IMR-90 (cell line): ENCODE data around the gene GJB4. TPM values are rescaled to one million over a fixed set of nuclear protein-coding genes. Genes with fewer than 3 reads are reported as not detected.
"Not testable (repeated sequence)": the region's sequence is repeated elsewhere in the genome, so short reads cannot be mapped to it uniquely, and the experiment has no call there.

Source experiments
- ATAC-seq: fragments of 200-7000 bp; cut with Tn5 transposase; 2 replicates; pipeline ENCODE4 v1.9.1; 2020; ENCODE audit warnings: low read depth, mild to moderate bottlenecking, moderate library complexity
- BruUV-seq: library from RNA; stranded (reverse); fragments of 400-500 nt; replicated peaks from 2 replicates; lab custom pipeline; 2021; lab: Mats Ljungman, UMichigan
- CTCF ChIA-PET: fragments of 300-600 bp; formaldehyde crosslinking; extraction: SDS; loops from one replicate; lab custom pipeline; 2021; ENCODE audit warnings: antibody characterized with exemption; lab: Yijun Ruan, JAX
- POLR2A ChIA-PET: fragments of 300-600 bp; sonication (Branson Sonifier 250); formaldehyde crosslinking; loops from one replicate; lab custom pipeline; 2022; ENCODE audit warnings: antibody characterized with exemption; ENCODE audit not compliant: unreplicated experiment; lab: Charles Lee
- DNase-seq: peaks from one replicate; pipeline ENCODE4 v3.0.0; 2013
- H2AFZ ChIP-seq: replicated peaks from 2 replicates; pipeline ENCODE3; 2013; ENCODE audit warnings: low read length, mild to moderate bottlenecking; ENCODE audit not compliant: poor library complexity
- H2AK5ac ChIP-seq: 2 replicates; pipeline ENCODE4 v1.6.1; 2013; ENCODE audit warnings: low read depth, low read length, inconsistent platforms
- H2AK9ac ChIP-seq: replicated peaks from 2 replicates; pipeline ENCODE3; 2013; ENCODE audit warnings: mild to moderate bottlenecking, low read depth, low read length, moderate library complexity; ENCODE audit not compliant: poor library complexity
- H2BK120ac ChIP-seq: 2 replicates; pipeline ENCODE4 v1.6.1; 2013; ENCODE audit warnings: low read depth, low read length, inconsistent platforms
- H2BK15ac ChIP-seq: 3 replicates; pipeline ENCODE4 v1.6.1; 2013; ENCODE audit warnings: low read depth, low read length, inconsistent platforms
- H2BK20ac ChIP-seq: 2 replicates; pipeline ENCODE4 v1.6.1; 2013; ENCODE audit warnings: low read depth, mild to moderate bottlenecking, inconsistent platforms, low read length, moderate library complexity
- H2BK5ac ChIP-seq: 2 replicates; pipeline ENCODE4 v1.6.1; 2013; ENCODE audit warnings: mild to moderate bottlenecking, low read depth, low read length, inconsistent platforms; ENCODE audit not compliant: poor library complexity, severe bottlenecking
- H3K14ac ChIP-seq: replicated peaks from 2 replicates; pipeline ENCODE4 v1.6.1; 2013; ENCODE audit warnings: low read depth, low read length, inconsistent platforms
- H3K18ac ChIP-seq: 2 replicates; pipeline ENCODE4 v1.6.1; 2013; ENCODE audit warnings: low read depth, low read length, control low read depth
- H3K23ac ChIP-seq: 2 replicates; pipeline ENCODE4 v1.6.1; 2013; ENCODE audit warnings: low read depth, low read length, inconsistent platforms
- H3K27ac ChIP-seq: 2 replicates; pipeline ENCODE4 v1.5.1; 2013; ENCODE audit warnings: mild to moderate bottlenecking, control low read depth, low read length; ENCODE audit not compliant: insufficient read depth
- H3K27me3 ChIP-seq: 2 replicates; pipeline ENCODE4 v1.6.1; 2013; ENCODE audit warnings: low read length; ENCODE audit not compliant: control insufficient read depth, insufficient read depth
- H3K36me3 ChIP-seq: 2 replicates; pipeline ENCODE4 v1.6.1; 2013; ENCODE audit warnings: low read length, mixed read lengths; ENCODE audit not compliant: control insufficient read depth, insufficient read depth
- H3K4ac ChIP-seq: 2 replicates; pipeline ENCODE4 v1.6.1; 2013; ENCODE audit warnings: low read depth, low read length, inconsistent platforms
- H3K4me1 ChIP-seq: 2 replicates; pipeline ENCODE4 v1.6.1; 2013; ENCODE audit warnings: low read length, mixed read lengths; ENCODE audit not compliant: control insufficient read depth, insufficient read depth
- H3K4me2 ChIP-seq: 2 replicates; pipeline ENCODE4 v1.6.1; 2013; ENCODE audit warnings: low read depth, mild to moderate bottlenecking, control low read depth, low read length, moderate library complexity
- H3K4me3 ChIP-seq: 2 replicates; pipeline ENCODE4 v1.5.1; 2013; ENCODE audit warnings: low read depth, mild to moderate bottlenecking, control low read depth, low read length, moderate library complexity; ENCODE audit not compliant: insufficient read depth
- H3K56ac ChIP-seq: 2 replicates; pipeline ENCODE4 v1.6.1; 2013; ENCODE audit warnings: low read length, inconsistent platforms; ENCODE audit not compliant: insufficient read depth; ENCODE audit errors: extremely low read depth
- H3K79me1 ChIP-seq, 2 experiments: 2 replicates each; pipeline ENCODE4 v1.6.1; 2013; ENCODE audit warnings: low read length in 2 of 2, inconsistent platforms in 1 of 2, low read depth in 1 of 2
- H3K9ac ChIP-seq: 2 replicates; pipeline ENCODE4 v1.6.1; 2013; ENCODE audit warnings: low read depth, low read length, control low read depth
- H3K9me1 ChIP-seq: 2 replicates; pipeline ENCODE4 v1.6.1; 2013; ENCODE audit warnings: low read length, inconsistent platforms; ENCODE audit not compliant: insufficient read depth
- H3K9me3 ChIP-seq: 2 replicates; pipeline ENCODE4 v1.6.1; 2013; ENCODE audit warnings: low read length; ENCODE audit not compliant: control insufficient read depth, insufficient read depth
- H4K20me1 ChIP-seq: 2 replicates; pipeline ENCODE4 v1.6.1; 2013; ENCODE audit warnings: low read length, inconsistent platforms; ENCODE audit not compliant: insufficient read depth
- H4K5ac ChIP-seq: 2 replicates; pipeline ENCODE4 v1.6.1; 2013; ENCODE audit warnings: mild to moderate bottlenecking, low read depth, low read length, control low read depth
- H4K8ac ChIP-seq, 2 experiments: 2 replicates each; pipeline ENCODE4 v1.6.1; 2013; ENCODE audit warnings: low read depth in 2 of 2, low read length in 2 of 2, control low read depth in 1 of 2, inconsistent platforms in 1 of 2
- H4K91ac ChIP-seq: 2 replicates; pipeline ENCODE4 v1.6.1; 2013; ENCODE audit warnings: low read depth, low read length, inconsistent platforms; ENCODE audit not compliant: insufficient read depth
- WGBS, 2 experiments: methylation state at CpG; one replicate each; pipeline versions ENCODE4 v1.1.5 to v1.1.7; 2013; ENCODE audit warnings: missing lambda C conversion rate in 2 of 2; ENCODE audit not compliant: insufficient read length in 1 of 2; ENCODE audit errors: extremely low coverage in 2 of 2; 5-methylcytosine and 5-hydroxymethylcytosine counted together
- dilution Hi-C: fragments of 300-500 bp; cut with HindIII; formaldehyde crosslinking; loops from one replicate; pipeline ENCODE4 v1.14.3; 2018; ENCODE audit warnings: low sequenced_read_pairs; ENCODE audit not compliant: unreplicated experiment
- in situ Hi-C: fragments of 300-500 bp; cut with MboI; formaldehyde crosslinking; loops from 3 replicates; pipeline ENCODE4 v1.14.3; 2019; ENCODE audit warnings: low sequenced_read_pairs, inconsistent platforms, mixed read lengths
- intact Hi-C: fragments of 100-400 bp; cut with micrococcal nuclease; formaldehyde crosslinking; loops from 2 replicates; pipeline ENCODE4 v1.10.0; 2022
- polyA plus RNA-seq, 3 experiments: library from polyadenylated mRNA; depleted of rRNA; stranded (reverse); fragments of >200 nt; gene quantifications; 2 replicates each; pipeline ENCODE4 v1.2.3, GENCODE V29; 2012; ENCODE audit warnings: low replicate concordance in 1 of 3
- total RNA-seq: library from RNA; depleted of rRNA; stranded (reverse); fragments of >200 nt; gene quantifications from 2 replicates; pipeline ENCODE4 v1.2.3, GENCODE V29; 2012; rRNA removed

Gene GJB4
- total and polyA plus RNA-seq, 2 of the 4 experiments (the other 2 are of a cell fraction): not detected

DNA sequence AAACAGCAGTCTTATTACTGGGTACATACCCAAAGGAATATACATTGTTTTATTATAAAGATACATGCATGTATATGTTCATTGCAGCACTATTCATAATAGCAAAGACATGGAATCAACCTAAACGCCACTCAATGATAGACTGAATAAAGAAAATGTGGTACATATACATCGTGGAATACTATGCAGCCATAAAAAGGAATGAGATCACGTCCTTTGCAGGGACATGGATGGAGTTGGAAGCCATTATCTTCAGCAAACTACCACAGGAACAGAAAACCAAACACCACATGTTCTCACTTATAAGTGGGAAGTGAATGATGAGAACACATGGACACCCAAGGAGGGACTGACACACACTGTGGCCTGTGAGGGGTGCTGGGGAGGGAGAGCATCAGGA lies 51.2 kb downstream of the GJB4 start:
- CTCF ChIA-PET, dilution Hi-C loops: not testable (repeated sequence)

More for the DNA sequence above, 51.2 kb downstream of the GJB4 start:
- H3K79me1 ChIP-seq, intact Hi-C loops, H3K4me3 ChIP-seq, H2BK120ac ChIP-seq, H2BK15ac ChIP-seq, H2BK5ac ChIP-seq, POLR2A ChIA-PET, H3K4me2 ChIP-seq, H3K4ac ChIP-seq, H3K4me1 ChIP-seq, H3K9me1 ChIP-seq, H2AK9ac ChIP-seq, H3K27ac ChIP-seq, H3K9ac ChIP-seq, H3K56ac ChIP-seq, H3K14ac ChIP-seq, H4K91ac ChIP-seq, H2BK20ac ChIP-seq, H4K5ac ChIP-seq, DNase-seq, in situ Hi-C loops, H4K8ac ChIP-seq, H3K36me3 ChIP-seq, H2AK5ac ChIP-seq, H2AFZ ChIP-seq, H3K23ac ChIP-seq, H3K9me3 ChIP-seq, ATAC-seq, H4K20me1 ChIP-seq, H3K18ac ChIP-seq, BruUV-seq, H3K27me3 ChIP-seq: not testable (repeated sequence)
- no CpG with 5 or more reads among the region's 3 CpGs for WGBS, 2 experiments

Other genes starting within 250 kb of the GJB4 start
- not detected in 2 replicates for gene GJB5, start 4.7 kb upstream of the GJB4 start, total RNA-seq
- gene GJB5, start 4.7 kb upstream of the GJB4 start, polyA plus RNA-seq (2012; rRNA removed): 0.10 and 0.14 TPM in 2 replicates
- not detected in 2 replicates for gene GJB3, start 21.5 kb downstream of the GJB4 start, total RNA-seq
- not detected in 2 replicates for gene GJB3, start 21.5 kb downstream of the GJB4 start, polyA plus RNA-seq (2012; rRNA removed)
- gene GJA4, start 33.3 kb downstream of the GJB4 start, total RNA-seq: not detected in 2 replicates
- not detected in 2 replicates for gene GJA4, start 33.3 kb downstream of the GJB4 start, polyA plus RNA-seq (2012; rRNA removed)
- 31.9 and 36.4 TPM in 2 replicates for gene SMIM12, start 100.0 kb downstream of the GJB4 start, total RNA-seq
- gene SMIM12, start 100.0 kb downstream of the GJB4 start, polyA plus RNA-seq (2012; rRNA removed): 39.8 and 44.4 TPM in 2 replicates
- not detected in 2 replicates for gene DLGAP3, start 169.9 kb downstream of the GJB4 start, total RNA-seq
- 0.02 and 0.10 TPM in 2 replicates for gene DLGAP3, start 169.9 kb downstream of the GJB4 start, polyA plus RNA-seq (2012; rRNA removed)
- 19.7 and 20.0 TPM in 2 replicates for gene TMEM35B, start 225.6 kb downstream of the GJB4 start, total RNA-seq
- gene TMEM35B, start 225.6 kb downstream of the GJB4 start, polyA plus RNA-seq (2012; rRNA removed): 20.4 and 22.4 TPM in 2 replicates